Keratinocyte (primary cell): ENCODE data around the gene CLEC2D.

Experiments
- CTCF ChIP-seq, 3 experiments: IDR thresholded peaks in 1 of 3; conservative IDR thresholded peaks in 1 of 3; optimal IDR thresholded peaks in 1 of 3; 2 replicates in 2 of 3; 3 replicates in 1 of 3; pipeline versions ENCODE3 to v1.5.1; 2011; ENCODE audit warnings: low read length in 3 of 3, mild to moderate bottlenecking in 3 of 3, moderate library complexity in 2 of 3, control low read depth in 1 of 3, inconsistent platforms in 1 of 3; ENCODE audit not compliant: insufficient read depth in 2 of 3; ENCODE audit errors: extremely low read depth in 1 of 3
- EZH2 ChIP-seq: IDR thresholded peaks from one replicate; pipeline ENCODE4 v1.6.1; 2012; ENCODE audit warnings: inconsistent platforms, mild to moderate bottlenecking, low read length, moderate library complexity

DNA sequence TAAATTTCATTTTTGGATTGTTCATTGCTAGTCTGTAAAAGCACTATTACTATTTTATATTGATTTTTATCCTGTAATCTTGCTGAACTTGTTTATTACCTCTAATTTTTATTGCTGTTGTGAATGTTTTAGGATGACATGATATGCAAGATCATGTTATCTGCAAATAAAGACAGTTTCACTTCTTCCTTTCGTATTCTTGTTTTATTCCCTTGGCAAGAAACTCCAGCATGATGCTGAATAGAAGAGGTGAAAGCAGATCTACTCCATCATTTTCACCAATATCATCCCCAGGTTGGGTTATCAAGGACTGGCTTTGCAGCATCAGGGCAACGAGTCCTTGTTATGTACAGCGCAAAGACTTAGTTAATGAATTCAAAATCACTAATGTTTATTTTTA is 66.1 kb downstream of the CLEC2D start:
- TF ChIP-seq EZH2 = no peak
- TF ChIP-seq CTCF (optimal IDR thresholded peaks at IDR 0.05 in 1 of 3, IDR thresholded peaks at IDR 0.05 in 1 of 3, conservative IDR thresholded peaks at IDR 0.05 in 1 of 3; ENCODE audit: extremely low read depth in 1 of 3, insufficient read depth in 2 of 3, low read length in 3 of 3) = no peak
